ENCODE results near the gene PHLDB2.

PHLDB2 gene

GRCh38 chr3:111853068-111853467 lies 6.0 kb upstream of the PHLDB2 start:
- no peak for TF ChIP-seq PATZ1 (CRISPR knock-in tag; IDR thresholded peaks at IDR 0.05; ENCODE audit: borderline replicate concordance)
- no peak for TF ChIP-seq ZC3H10 (CRISPR knock-in tag; IDR thresholded peaks at IDR 0.05)
- TF ChIP-seq ARNTL (CRISPR knock-in tag; IDR thresholded peaks at IDR 0.05; ENCODE audit: borderline replicate concordance, low read depth), result no peak
- no peak for TF ChIP-seq CSRNP3 (CRISPR knock-in tag; IDR thresholded peaks at IDR 0.05)
- TF ChIP-seq BACH2 (CRISPR knock-in tag; IDR thresholded peaks at IDR 0.05; ENCODE audit: borderline replicate concordance), result no peak
- no peak for TF ChIP-seq ZFP30 (CRISPR knock-in tag; IDR thresholded peaks at IDR 0.05)
- no peak for ATAC-seq

- ATAC-seq, result no peak
- TF ChIP-seq PPARA (CRISPR knock-in tag; IDR thresholded peaks at IDR 0.05; ENCODE audit: borderline replicate concordance) (no peak), ISL1 (CRISPR knock-in tag; IDR thresholded peaks at IDR 0.05) (no peak), TSHZ2 (CRISPR knock-in tag; IDR thresholded peaks at IDR 0.05) (no peak), SNAI2 (CRISPR knock-in tag; IDR thresholded peaks at IDR 0.05) (no peak), RARB (CRISPR knock-in tag; IDR thresholded peaks at IDR 0.05) (no peak), GLIS3 (CRISPR knock-in tag; IDR thresholded peaks at IDR 0.05) (no peak), BACH2 (CRISPR knock-in tag; IDR thresholded peaks at IDR 0.05; ENCODE audit: borderline replicate concordance) (no peak), ZC3H10 (CRISPR knock-in tag; IDR thresholded peaks at IDR 0.05) (no peak), OSR1 (CRISPR knock-in tag; IDR thresholded peaks at IDR 0.05) (no peak), TCF4 (CRISPR knock-in tag; IDR thresholded peaks at IDR 0.05; ENCODE audit: borderline replicate concordance) (no peak), ZNF8 (CRISPR knock-in tag; IDR thresholded peaks at IDR 0.05) (no peak), CSDC2 (CRISPR knock-in tag; IDR thresholded peaks at IDR 0.05) (no peak)
Measured at GRCh38 chr3:111854990-111855389, 4.1 kb upstream of the PHLDB2 start.

GRCh38 chr3:111856501-111856900 lies 2.6 kb upstream of the PHLDB2 start:
- TF ChIP-seq CREB5 (CRISPR knock-in tag; IDR thresholded peaks at IDR 0.05; ENCODE audit: low read depth) (no peak), ISL1 (CRISPR knock-in tag; IDR thresholded peaks at IDR 0.05) (no peak), ZNF70 (CRISPR knock-in tag; IDR thresholded peaks at IDR 0.05) (no peak), ARNTL (CRISPR knock-in tag; IDR thresholded peaks at IDR 0.05; ENCODE audit: borderline replicate concordance, low read depth) (no peak), GLIS3 (CRISPR knock-in tag; IDR thresholded peaks at IDR 0.05) (no peak), SNAI2 (CRISPR knock-in tag; IDR thresholded peaks at IDR 0.05) (no peak), TCF4 (CRISPR knock-in tag; IDR thresholded peaks at IDR 0.05; ENCODE audit: borderline replicate concordance) (no peak), PPARA (CRISPR knock-in tag; IDR thresholded peaks at IDR 0.05; ENCODE audit: borderline replicate concordance) (no peak), ZNF565 (CRISPR knock-in tag; conservative IDR thresholded peaks at IDR 0.05; ENCODE audit: low read depth) (no peak), RARB (CRISPR knock-in tag; IDR thresholded peaks at IDR 0.05) (no peak), ZC3H10 (CRISPR knock-in tag; IDR thresholded peaks at IDR 0.05) (no peak), ZFP30 (CRISPR knock-in tag; IDR thresholded peaks at IDR 0.05) (no peak), ZNF8 (CRISPR knock-in tag; IDR thresholded peaks at IDR 0.05) (no peak), TSHZ2 (CRISPR knock-in tag; IDR thresholded peaks at IDR 0.05) (no peak), ZFP3 (CRISPR knock-in tag; IDR thresholded peaks at IDR 0.05) (no peak), BACH2 (CRISPR knock-in tag; IDR thresholded peaks at IDR 0.05; ENCODE audit: borderline replicate concordance) (no peak), TOX (CRISPR knock-in tag; IDR thresholded peaks at IDR 0.05; ENCODE audit: borderline replicate concordance) (no peak), PATZ1 (CRISPR knock-in tag; IDR thresholded peaks at IDR 0.05; ENCODE audit: borderline replicate concordance) (no peak), CSDC2 (CRISPR knock-in tag; IDR thresholded peaks at IDR 0.05) (no peak)
- no peak for ATAC-seq
